Breast epithelium (tissue), 3 donors: Measurements from ENCODE around the gene PRRX2.

ENCODE experiments used
- CTCF ChIP-seq, 3 donors: fragments of 450-650 bp; IDR thresholded peaks; one replicate each; pipeline ENCODE4 v1.5.1; 2016 to 2017; ENCODE audit warnings: antibody characterized with exemption in 3 of 3, mild to moderate bottlenecking in 3 of 3, moderate library complexity in 3 of 3
- POLR2A ChIP-seq: fragments of 450-650 bp; IDR thresholded peaks from one replicate; pipeline ENCODE4 v1.6.1; 2016; ENCODE audit warnings: antibody characterized with exemption, mild to moderate bottlenecking, moderate library complexity
- POLR2AphosphoS5 ChIP-seq, 3 donors: sonication (generic); formaldehyde crosslinking; IDR thresholded peaks; one replicate each; pipeline ENCODE4 v1.6.1; 2017; ENCODE audit warnings: antibody characterized with exemption in 3 of 3

- no peak for TF ChIP-seq CTCF (IDR thresholded peaks at IDR 0.05)
- TF ChIP-seq POLR2A: no peak
- no peak for TF ChIP-seq POLR2AphosphoS5 (IDR thresholded peaks at IDR 0.05)
Observed at GRCh38 chr9:129643706-129644105, 21.7 kb upstream of the PRRX2 start.
